Left lobe of liver (tissue), 2 donors: Measurements from ENCODE around the gene ZBTB3. TPM values are rescaled to one million over a fixed set of nuclear protein-coding genes. Genes with fewer than 3 reads are reported as not detected.
"Not testable (repeated sequence)": the region's sequence is repeated elsewhere in the genome, so short reads cannot be mapped to it uniquely, and the experiment has no call there.

Experiments
- ATAC-seq: fragments of 200-7000 bp; cut with Tn5 transposase; one replicate; pipeline ENCODE4 v1.9.1; 2020; ENCODE audit warnings: mild to moderate bottlenecking, moderate library complexity
- DNase-seq: peaks from one replicate; pipeline ENCODE4 v3.0.0-alpha.2; 2020; ENCODE audit warnings: low spot score
- total RNA-seq: library from RNA; stranded (reverse); gene quantifications from one replicate; pipeline ENCODE4 v1.2.1, GENCODE V29; 2021
- donor health status: DM: no; HTN: no; CAD: no; lungs with moderate emphysema.
- donor health status: DM: no; HTN: yes; CAD: no.

The ZBTB3 gene
- total RNA-seq, 1 donor from 2014 or later: 5.5 TPM

DNA sequence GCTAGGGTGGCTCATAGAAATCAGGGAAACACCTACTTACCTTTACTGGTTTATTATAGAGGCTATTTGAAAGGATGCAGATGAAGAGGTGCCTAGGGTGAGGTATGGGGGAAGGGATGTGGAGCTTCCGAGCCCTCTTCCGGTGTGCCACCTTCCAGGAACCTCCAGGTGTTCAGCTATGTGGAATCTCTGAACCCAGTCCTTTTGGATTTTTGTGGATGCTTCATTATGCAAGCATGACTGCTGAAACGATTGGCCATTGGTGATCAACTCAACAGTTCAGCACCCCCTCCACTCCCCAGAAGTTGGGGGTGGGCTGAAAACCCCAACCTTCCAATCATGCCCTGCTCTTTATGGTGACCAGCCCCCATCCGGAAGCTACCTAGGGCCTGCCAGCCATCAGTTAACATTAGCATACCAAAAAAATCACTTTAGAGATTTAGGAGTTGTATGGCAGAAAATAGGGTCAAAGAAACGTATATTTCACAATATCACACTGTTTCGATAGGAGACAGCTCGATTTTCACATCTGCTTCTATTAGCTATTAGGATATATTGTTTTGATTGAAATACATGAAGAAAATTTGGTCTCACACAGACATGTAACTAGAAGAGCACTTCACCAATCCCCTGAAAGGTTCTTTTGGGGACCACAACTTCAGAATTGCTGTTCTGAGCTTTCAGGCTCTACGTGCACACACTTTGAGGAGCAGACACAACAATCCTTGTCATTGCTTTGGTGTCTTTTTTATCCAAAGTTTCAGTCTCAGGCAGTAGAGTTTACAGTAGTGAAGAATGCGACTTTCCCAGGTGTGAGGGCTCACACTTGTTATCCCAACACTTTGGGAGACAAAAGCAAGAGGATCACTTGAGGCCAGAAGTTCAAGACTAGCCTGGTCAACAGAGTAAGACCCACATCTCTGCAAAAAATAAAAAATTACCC is 4.2 kb upstream of the ZBTB3 start:
- no peak for ATAC-seq
- DNase-seq: no peak

DNA sequence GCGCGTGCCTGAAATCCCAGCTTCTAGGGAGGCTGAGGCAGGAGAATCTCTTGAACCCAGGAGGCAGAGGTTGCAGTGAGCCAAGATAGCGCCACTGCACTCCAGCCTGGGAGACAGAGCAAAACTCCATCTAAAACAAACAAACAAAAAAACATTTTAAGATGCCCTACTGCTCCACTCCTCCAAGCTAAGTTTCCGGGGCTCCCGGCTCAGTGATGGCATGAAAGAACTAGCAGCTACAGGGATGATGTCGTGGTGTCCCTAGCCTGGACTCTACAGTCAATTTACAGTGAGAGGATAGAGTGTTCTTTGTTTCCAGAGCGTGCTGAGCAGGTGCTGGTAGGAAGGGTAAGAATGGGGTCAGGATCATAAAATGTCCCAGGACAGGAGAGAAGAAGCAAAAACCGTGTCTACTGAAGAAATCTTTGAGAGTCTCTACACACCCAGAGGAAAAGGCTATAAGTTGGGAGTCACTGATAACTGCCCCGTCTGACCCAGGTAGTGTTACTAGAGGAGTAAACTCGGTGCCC is 1.2 kb upstream of the ZBTB3 start:
- ATAC-seq (no peak), DNase-seq (no peak)

DNA sequence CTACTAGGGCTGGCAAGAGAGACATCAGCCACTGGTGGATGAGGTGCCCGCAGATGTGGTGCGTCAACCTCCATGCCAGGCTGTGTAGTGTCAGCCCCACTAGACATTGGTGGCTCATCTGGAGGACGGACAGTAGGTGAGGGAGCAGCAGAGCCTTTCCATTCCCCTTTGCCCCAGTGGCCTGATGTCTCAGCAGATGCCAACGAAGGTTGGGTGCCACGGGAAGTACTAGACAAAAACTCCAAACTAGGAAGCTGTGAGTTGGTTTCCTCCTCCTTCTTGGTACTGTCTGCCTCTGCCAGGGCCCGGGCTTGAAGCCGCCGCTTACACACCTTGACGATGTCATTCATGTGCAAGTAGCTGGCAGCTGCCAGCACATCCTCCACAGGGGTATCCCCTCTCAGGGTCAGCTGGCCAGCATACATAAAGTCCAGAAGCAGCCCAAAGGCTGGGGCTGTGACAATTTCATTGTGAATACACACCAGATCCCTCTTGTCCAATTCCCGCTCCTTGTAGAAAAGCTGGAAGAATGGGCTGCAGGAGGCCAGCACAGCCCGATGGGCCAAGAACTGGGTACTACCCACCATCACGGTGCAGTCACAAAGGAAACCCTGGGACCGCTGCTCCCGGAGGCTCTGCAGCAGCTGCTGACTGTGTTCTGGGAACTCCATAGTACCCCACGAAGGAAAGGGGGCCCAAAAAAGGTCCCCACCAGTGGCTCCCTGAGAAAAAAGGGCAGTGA is 795 bp downstream of the ZBTB3 start:
- DNase-seq (no peak), ATAC-seq (no peak)

DNA sequence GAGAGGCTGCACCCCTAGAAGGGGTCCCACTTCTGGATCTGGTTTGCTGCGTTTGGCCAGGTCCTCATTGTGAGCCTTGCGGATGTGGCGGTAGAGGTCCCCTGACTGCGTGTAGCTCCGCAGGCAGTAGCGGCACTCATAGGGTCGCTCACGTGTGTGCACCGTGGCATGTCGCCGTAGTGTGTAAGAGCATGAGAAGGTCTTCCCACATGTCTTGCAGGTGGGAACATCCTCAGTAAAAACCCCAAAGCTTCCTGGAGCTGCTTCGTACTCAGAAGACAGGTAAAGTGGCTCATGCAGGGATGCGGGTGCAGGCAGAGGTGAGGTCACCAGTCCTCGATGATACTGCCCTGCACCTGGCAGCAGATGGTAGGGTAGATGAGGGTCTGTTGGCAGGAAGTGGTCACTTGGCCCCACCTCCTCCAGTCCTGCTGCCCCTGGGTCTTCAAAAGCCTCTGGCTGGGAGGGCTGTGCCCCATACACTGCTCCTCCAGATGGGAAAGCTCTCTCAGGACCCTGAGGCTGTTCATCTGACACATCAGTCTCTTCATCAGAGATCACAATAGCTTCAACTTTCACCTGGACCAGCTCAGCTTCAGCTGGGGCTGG is 1.7 kb downstream of the ZBTB3 start:
- ATAC-seq (no peak), DNase-seq (no peak)

DNA sequence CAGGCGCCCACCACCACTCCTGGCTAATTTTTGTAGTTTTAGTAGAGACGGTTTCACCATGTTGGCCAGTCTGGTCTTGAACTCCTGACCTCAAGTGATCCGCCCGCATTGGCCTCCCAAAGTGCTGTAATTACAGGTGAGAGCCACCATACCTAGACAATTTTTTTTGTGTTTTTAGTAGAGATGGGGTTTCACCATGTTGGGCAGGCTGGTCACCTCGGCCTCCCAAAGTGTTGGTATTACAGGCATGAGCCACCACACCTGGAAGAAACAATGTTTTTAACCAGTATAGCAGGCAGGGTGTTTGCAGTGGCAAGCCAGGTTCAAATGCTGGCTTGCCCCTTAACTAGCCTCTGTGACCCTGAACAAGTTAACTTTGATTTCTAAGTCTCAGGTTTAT is 4.0 kb downstream of the ZBTB3 start:
- DNase-seq, ATAC-seq: not testable (repeated sequence)

DNA sequence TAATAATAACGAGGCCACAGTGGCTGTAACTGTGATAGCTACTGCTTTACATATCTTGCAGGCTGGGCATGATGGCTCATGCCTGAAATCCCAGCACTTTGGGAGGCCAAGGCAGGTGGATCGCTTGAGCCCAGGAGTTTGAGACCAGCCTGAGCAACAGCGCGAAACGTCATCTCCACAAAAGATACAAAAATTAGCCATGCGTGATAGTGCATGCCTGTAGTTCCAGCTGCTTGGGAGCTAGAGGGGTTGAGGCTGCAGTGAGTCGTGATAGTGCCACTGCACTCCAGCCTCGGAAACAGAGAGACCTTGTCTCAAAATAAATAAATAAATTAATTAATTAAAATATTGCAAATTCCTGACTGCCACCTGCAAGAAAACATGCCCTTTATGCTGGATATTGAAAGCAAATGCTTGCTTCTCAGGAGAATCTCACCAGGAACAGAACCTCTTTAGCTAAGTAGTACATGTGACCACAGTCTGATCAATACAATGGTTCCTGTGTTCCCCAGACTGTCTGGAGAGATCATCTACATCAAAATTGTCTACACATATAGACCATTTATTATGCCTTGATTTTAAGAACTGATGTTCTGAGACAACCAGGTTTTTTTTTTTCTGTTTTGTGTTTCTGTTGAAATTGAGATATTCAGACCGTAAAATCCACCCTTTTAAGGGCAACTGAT is 6.3 kb downstream of the ZBTB3 start:
- DNase-seq (no peak), ATAC-seq (no peak)

DNA sequence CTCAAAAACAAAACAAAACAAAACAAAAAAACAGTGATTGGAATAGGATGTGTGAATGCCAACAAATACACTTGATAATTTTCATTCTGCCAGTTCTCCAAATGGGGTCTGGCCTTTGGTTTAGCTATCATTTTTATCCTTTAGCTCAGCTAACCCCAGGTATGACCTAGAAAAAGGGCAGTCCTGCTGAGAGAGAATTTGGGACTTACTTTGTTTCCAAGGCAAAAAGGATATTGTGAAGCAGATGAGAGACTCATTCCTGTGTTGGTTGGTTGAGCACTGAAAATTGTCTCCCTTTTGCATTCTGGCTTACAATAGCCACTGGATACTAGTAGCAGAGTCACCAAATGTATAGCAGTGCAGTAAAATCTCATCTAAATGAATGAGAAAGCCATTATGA is 16.8 kb downstream of the ZBTB3 start:
- DNase-seq (no peak), ATAC-seq (no peak)

DNA sequence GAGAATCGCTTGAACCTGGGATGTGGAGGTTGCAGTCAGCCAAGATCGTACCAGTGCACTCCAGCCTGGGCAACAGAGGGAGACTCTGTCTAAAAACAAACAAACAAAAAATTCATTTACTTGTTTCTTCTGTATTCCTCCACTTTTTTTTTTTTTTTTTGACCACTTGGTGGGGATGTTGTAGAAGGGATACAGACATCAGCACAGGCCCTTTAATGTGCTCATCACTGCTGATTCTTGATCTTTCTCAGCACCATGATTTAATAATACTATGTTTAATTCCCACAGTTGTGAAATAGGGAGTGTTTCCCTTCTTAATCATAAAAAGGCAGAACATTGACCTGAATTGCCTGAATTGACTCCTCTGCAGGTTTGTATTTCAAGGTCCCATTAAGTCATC is 21.1 kb downstream of the ZBTB3 start:
- no peak for DNase-seq
- no peak for ATAC-seq

DNA sequence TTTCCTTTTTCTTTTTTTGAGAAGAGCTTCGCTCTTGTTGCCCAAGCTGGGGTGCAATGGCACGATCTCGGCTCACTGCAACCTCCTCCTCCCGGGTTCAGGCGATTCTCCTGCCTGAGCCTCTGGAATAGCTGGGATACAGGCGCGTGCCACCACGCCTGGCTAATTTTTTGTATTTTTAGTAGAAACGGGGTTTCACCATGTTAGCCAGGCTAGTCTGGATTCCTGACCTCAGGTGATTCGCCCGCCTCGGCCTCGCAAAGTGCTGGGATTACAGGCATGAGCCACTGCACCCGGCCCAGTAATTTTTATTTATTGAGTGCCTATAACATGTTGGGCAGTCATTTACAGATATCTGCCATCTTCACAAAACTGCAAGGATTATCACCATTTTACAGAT is 23.9 kb downstream of the ZBTB3 start:
- DNase-seq, ATAC-seq: not testable (repeated sequence)

DNA sequence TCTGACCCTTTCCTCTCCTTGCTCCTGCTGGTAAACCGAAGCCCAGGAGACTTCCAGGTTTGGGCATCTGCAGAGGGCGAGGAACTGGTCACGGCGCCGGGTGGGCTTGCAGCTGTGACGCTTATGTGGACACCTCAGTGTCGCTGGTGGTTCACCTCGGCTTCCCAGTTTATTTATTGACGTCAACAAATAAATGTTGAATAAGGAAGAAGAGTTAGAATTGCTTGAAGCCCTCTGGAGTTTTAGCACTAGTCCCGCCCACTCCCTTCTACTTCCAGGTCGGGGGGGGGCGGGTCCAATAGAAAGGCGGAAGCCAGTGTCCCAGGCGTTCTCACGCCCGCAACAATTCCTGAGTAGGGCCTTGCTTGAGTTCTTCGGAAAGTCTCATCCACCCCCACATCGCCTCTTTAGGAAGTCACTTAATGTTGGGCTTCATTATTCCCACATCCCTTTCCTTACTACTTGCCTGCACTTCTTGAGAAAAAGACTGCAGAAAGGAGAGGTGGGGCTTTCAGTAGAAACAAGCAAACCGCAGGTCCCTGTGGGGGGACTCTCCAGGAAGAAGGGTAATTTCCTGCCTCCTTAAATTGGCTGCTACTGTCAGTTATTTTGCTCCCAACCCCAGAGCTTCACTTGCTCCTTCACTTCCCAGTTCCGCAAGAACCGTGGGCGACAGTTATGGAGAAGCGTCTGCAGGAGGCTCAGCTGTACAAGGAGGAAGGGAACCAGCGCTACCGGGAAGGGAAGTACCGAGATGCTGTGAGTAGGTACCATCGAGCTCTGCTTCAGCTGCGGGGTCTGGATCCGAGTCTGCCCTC is 25.6 kb downstream of the ZBTB3 start, which contains the start of gene TTC9C:
TSS of gene TTC9C (plus strand) at position 316 of the 818 bp plus-strand sequence. CDS start at position 679, 363 bp downstream.
- DNase-seq (peak; percentile 87), ATAC-seq (peak; percentile 68)

DNA sequence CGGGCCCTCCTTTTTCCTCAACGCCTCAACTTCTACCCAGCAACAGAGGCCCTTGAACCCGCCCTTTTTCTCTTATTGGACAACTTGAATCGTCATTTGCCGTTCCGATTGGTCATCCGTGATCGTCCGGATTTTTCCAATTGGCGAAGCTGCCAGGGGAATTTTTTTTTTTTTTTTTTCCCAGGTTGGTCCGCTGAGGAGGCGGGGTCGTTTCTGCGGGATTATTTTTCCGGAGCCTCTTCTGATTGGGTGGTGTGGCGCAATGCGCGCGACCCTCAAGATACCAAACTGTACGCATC is 26.1 kb downstream of the ZBTB3 start:
- DNase-seq (peak; percentile 87), ATAC-seq (peak; percentile 74)

DNA sequence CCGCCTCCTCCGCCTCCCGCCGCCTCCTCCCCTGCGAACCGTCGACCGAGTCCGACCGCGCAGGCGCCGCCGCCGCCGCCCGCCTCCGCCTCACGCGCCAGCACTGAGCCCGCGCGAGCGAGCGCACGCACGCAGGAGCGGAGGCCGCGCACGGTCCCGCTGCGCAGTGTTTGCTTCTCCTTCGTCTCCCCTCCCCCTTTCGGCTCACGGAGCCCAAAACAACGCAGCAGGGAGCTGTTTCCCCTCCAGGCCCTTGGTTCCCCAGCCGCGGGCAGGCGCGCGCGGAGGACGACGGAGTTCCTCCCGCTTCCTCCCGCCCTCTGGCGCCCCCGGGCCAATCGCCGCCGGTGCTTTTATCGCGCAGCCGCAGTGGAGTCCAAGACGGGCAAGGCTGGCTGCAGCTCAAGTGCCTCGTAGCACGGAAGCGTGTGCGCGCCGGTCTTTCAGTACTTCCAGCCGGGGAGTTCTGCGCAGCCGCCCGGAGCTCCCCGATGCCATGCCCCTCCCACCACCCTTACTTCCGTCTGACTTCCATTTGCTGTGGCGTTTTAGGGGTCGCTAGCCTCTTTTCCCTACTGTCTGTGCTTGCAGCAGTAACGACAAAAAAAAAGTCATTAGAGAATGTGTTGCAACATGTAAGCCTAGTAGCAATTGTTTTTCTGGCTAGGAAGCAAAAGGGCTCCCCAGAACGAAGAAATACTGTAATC is 26.6 kb downstream of the ZBTB3 start, which contains the start of gene HNRNPUL2:
TSS of gene HNRNPUL2 (minus strand) at position 293 of the 707 bp plus-strand sequence. CDS start 301 bp downstream, outside the sequence.
- ATAC-seq (peak; percentile 84), DNase-seq (peak; percentile 99)

DNA sequence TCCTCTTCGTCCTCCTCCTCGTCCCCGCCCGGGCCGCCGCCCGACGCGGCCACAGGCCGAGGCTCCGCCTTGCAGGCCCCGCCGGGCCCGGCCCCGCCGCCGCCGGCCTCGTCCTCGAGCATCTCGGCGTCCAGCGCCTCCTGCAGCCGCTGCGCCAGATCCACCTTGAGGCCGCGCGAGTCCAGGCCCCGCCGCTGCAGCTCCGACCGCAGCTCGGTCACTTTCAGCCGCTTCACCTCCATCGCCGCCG is 27.1 kb downstream of the ZBTB3 start:
- ATAC-seq: peak; percentile 6

DNA sequence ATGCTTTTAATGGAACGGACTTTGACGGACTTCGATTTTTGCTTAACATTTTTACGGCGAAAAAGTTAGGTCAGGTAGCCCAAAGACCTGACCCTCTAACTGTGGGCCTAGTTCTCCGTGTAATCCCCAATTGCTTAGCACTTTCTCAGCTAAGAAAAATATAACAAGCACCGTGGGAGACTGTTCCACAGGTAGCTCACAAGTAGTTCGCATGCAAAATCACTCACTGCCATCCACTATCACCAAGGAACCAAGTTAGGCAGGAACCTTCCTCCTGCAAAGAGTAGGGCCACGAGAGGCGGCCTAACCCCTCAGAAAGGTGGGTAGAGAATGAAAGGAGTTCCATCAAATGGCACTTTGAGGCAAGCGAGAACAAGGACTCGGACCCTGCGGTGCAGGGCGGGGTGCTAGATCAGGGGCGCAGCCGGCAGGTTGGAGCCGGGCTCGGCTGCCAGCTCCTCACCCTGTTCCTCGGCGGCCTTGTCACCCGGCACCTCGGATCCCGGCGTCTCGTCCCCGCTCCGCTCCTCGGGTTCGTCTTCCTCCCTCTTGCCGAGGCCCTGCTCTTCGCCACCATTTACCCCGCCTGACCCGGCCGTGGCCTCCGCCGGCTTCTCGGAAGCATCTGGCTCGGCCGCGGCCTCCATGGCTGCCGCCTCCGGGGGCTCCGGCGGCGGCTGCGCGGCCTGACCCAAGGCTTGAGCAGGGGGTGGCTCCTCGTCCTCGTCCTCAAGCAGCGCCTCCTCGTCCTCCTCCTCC is 27.6 kb downstream of the ZBTB3 start:
- DNase-seq: peak; percentile 52

More for the DNA sequence above, 27.1 kb downstream of the ZBTB3 start:
- DNase-seq: no peak

DNA sequence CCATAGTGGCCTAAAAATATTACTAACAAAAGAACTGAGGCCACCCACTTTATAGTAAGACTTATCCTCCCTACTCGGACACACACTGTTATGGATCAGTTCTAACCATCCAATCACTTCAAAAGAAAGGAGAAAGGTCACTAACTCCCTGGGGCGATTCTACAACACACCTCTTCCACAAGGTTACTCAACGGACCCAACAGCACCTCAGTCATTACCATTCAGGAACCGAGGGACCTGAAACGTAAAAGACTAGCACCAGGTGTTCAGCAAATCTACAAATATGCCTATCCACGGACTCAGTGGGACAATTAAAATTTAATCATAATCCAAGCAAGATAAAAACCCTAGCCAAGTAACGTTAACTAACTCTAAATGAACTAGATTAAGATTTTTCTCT is 28.3 kb downstream of the ZBTB3 start:
- DNase-seq (no peak), ATAC-seq (peak; percentile 5)

More for the DNA sequence above, 27.6 kb downstream of the ZBTB3 start:
- ATAC-seq: no peak

DNA sequence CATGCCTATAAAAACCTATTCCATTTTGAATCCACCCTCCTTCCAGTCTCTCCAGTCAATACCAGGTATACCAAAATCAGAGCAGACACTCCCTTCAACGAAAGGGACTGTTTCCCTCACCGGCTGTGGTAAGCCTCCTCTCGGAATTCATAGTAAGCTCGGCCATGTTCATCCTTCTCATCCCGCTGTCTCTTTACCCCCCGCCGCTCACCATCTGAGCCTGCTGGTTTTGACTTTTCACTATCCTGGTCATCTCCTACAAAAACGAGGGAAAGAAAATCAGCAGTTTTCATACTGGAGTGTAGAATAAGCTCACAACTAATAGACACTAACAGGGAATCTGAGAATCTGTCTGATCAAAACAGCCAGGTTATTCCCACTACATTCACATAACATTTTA is 29.8 kb downstream of the ZBTB3 start:
- ATAC-seq: no peak
- DNase-seq: no peak

DNA sequence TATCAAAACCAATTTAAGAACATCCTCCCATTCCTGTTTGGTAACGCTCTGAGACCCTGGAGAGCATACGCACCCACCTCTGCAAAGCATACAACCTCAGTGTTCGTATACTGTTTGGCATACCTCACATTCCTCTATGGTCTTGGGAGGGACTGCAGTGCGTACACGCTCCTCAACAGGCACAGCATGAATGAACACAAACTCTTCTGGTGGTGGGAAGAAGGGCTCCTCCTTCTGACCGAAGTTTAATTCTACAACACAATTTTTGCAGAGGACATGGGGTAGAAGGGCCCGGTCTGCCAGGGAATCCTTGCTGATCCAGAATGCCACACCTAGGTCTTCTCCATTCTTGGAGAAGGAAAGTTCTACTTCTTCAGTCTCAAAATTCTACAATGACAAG is 32.0 kb downstream of the ZBTB3 start:
- no peak for ATAC-seq
- DNase-seq: no peak

DNA sequence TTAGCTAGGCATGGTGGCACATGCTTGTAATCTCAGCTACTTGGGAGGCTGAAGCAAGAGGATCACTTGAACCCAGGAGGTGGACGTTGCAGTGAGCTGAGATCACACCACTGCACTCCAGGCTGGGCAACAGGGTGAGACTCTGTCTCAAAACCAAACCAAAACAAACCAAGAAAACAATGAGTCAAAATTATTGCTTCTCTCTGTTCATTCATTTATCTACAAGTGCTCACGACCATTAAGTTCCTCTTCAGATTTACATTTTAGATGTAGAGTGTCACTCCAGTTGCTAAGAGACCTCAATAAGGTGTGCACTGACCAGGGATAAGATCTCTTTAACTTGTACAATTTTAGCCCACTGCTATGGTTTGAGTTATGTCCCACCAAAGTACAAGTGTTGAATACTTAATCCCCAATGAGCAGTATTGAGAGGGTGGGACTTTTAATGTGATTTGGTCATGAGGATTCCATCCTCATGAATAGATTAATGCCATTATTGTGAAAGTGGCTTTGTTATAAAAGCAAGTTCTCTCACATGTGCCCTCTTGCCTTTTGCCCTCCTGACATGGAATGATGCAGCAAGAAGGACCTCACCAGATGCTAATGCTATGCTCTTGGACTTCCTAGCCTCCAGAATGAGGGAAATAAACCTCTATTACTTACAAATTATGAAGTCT is 34.5 kb downstream of the ZBTB3 start:
- ATAC-seq: no peak
- no peak for DNase-seq
